LNCaP clone FGC (cell line): ENCODE results near the gene EIF4G3.

Source experiments
- DNase-seq: peaks from one replicate; pipeline ENCODE4 v3.0.0-alpha.2; 2011; ENCODE audit warnings: low read depth
- H3K4me3 ChIP-seq: 2 replicates; pipeline ENCODE4 v1.5.1; 2011; ENCODE audit warnings: mild to moderate bottlenecking, low read depth, low read length, control low read depth
- TF ChIP-seq, protein P1 (sequence below): IDR thresholded peaks from 2 replicates; pipeline ENCODE4 v1.5.1; 2012; ENCODE audit warnings: mild to moderate bottlenecking; ENCODE audit not compliant: control insufficient read depth, insufficient read depth; ENCODE audit errors: extremely low read depth

The EIF4G3 gene

DNA sequence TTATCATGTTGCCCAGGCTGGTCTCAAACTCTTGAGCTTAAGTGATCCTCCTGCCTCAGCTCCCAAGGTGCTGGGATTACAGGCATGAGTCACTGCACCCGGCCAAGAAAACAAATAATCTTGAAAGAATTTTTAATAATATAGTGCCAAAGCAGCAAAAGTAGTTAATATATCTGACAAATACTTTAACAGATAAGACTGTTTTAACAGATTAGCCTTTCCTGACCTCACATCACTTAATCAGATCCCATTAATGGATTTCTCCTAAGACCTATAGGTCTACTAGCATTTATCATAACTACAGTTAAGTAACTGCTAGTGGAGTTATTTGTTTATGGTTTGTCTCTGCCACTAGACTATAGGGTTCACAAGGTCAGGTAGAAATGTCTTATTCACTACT, 328.5 kb downstream of the EIF4G3 start:
- no peak for DNase-seq
- TF ChIP-seq, protein P1, sequence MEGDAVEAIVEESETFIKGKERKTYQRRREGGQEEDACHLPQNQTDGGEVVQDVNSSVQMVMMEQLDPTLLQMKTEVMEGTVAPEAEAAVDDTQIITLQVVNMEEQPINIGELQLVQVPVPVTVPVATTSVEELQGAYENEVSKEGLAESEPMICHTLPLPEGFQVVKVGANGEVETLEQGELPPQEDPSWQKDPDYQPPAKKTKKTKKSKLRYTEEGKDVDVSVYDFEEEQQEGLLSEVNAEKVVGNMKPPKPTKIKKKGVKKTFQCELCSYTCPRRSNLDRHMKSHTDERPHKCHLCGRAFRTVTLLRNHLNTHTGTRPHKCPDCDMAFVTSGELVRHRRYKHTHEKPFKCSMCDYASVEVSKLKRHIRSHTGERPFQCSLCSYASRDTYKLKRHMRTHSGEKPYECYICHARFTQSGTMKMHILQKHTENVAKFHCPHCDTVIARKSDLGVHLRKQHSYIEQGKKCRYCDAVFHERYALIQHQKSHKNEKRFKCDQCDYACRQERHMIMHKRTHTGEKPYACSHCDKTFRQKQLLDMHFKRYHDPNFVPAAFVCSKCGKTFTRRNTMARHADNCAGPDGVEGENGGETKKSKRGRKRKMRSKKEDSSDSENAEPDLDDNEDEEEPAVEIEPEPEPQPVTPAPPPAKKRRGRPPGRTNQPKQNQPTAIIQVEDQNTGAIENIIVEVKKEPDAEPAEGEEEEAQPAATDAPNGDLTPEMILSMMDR = no peak
- no peak overlapping the region for H3K4me3 ChIP-seq

DNA sequence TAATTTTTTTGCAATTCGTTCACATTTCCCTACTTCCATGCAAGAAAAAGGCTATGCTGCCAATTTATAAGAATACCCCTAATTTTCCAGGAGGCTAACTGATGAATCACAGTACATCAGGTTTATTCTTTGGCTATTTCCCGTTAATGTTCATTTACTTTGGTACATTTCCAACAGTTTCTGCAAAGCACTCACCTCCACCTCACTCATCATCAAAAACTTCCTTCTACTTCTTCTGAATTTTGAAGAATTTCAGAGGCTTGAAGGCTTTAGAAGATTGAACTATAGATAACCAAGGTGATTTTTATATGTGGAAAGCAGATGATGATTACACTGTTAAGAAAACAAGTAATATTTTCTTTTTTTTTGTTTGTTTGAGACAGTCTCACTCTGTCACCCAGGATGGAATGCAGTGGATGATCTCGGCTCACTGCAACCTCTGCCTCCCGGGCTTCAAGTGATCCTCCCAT, 329.1 kb downstream of the EIF4G3 start:
- DNase-seq = no peak
- H3K4me3 ChIP-seq = no peak overlapping the region
- TF ChIP-seq, protein P1 = no peak

DNA sequence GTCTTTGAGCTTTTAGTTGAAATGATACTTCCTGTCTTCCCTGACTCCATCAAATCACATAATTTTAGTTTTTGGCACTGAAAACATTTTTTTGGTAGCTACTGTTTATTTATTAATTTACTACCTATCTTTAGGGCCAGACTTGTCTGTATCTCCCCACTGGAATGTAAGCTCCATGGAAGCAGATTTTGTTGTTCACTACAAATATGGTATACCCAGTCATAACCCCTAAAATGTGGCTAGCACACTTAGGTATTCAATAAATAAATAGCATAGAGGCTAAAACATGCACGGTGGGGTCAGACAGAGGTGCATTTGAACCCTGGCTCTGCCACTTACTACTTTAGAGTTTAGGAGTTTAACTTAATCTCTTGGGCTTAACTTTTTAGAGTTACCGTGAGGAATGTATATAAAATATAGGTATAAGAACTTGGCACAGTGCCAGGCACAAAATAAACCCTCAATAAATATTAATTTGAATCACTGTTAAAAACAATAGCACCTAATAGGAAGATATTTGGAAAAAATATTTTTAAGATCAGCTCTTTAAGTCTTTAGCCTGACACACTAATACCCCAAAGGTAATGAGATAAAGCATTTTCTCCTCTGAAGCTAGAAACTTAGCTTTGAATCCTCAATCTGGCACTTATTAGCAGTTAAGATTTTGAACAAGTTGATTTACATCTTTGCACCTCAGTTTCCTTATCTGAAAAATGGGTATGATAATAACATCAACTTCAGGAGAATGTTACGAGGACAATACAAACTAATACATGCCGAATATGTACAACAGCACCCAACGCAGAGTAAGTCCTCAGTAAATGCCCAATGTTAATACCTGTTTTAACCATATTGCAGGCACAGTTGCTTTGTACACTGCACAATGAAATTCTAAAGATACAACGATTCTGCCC, 330.0 kb downstream of the EIF4G3 start:
- H3K4me3 ChIP-seq = no peak overlapping the region
- DNase-seq = no peak
- TF ChIP-seq, protein P1 = no peak

DNA sequence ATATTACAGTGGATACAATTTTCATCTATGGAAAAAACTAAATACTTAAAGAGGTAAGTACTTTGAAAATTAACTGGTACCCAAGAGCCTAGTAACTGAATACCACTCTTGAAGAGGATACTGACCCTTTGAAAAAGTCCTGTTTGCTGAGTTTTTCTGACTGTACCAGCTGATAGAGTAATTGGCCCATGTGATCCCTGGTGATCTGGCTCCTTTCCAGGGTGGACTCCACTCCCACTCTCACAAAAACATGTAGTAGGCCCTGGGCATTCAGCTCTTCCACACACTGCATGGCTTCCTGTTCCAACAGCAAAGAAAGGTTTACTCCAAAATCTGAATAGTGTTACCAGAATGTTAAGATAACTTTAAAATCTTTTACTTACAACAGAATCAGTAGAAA, 336.0 kb downstream of the EIF4G3 start:
- DNase-seq = no peak
- no peak overlapping the region for H3K4me3 ChIP-seq
- TF ChIP-seq, protein P1 = no peak

DNA sequence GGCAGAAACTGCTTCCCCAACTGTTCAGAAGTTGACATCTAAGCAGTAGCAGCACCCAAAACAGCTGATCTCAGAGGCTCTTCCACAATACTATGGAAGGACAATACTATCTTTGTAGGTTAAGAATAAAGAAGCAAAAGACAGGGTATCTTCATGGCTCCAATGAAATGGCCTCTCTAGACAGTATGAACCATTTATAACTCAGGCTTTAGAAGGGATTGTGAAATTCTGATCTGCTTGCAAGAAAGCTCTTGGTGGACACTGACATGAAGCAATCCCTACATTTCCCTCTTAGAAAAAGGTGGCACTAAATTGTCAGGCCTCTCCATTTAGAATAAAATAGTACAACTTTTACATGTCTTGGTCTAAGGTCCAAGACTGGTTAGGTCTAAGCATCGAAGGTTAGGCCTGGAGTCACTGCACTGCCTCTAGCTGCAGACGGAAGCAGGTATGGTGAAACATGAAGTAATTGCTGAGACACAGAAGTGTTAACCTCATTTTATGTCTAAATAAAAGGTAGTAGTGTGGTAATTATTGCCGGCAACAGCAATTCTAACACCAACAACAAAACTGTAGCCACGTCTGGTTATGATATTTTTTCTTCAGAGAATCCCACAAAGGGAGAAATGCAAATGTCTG, 339.0 kb downstream of the EIF4G3 start:
- no peak for DNase-seq
- H3K4me3 ChIP-seq = no peak overlapping the region
- TF ChIP-seq, protein P1 = no peak

DNA sequence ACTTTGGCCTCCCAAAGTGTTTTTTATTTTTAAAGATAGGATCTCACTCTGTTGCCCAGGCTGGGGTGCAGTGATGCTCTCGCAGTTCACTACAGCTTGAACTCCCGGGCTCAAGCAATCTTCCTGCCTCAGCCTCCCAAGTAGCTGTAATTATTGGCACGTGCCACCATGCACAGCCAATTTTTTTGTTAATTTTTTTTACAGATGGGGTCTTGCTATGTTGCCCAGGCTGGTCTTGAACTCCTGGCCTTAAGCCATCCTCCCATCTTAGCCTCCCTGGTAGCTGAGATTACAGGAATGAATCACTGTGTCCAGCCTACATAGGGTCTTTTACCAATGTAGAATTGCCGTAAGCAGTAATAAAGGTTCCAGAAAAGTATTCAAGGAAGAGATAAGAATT, 340.5 kb downstream of the EIF4G3 start:
- TF ChIP-seq, protein P1 = no peak
- no peak for DNase-seq
- H3K4me3 ChIP-seq = no peak overlapping the region
